ENCODE results near the gene FRAS1. TPM values are rescaled to one million over a fixed set of nuclear protein-coding genes. Genes with fewer than 3 reads are reported as not detected.

Gene FRAS1
- total RNA-seq, 2 donors from 2014 or later: 2.0 to 7.1 TPM

- DNase-seq (ENCODE audit: low spot score) (no peak), ATAC-seq (ENCODE audit: insufficient number of reproducible peaks, low FRiP score, low read depth) (no peak)
- Histone ChIP-seq H3K4me1 (ENCODE audit: control insufficient read depth in 1 of 2, low read depth in 2 of 2) (peaks cover 0 to 20% of the 10 kb centered on the region in 2 donors), H3K27ac (no peak overlapping the region), H3K9me3 (no peaks in the 10 kb centered on the region), H3K27me3 (replicated peaks; ENCODE audit: insufficient read depth) (no peaks in the 10 kb centered on the region), H3K4me3 (no peak overlapping the region), H3K36me3 (no peaks in the 10 kb centered on the region)
- TF ChIP-seq CTCF (IDR thresholded peaks at IDR 0.05): no peak
Measured at GRCh38 chr4:78570117-78570516, 513.0 kb downstream of the FRAS1 start.

- Histone ChIP-seq H3K9me3 (no peaks in the 10 kb centered on the region), H3K4me3 (no peak overlapping the region), H3K27ac (no peak overlapping the region), H3K4me1 (ENCODE audit: control insufficient read depth in 1 of 2, low read depth in 2 of 2) (peaks cover 0 to 20% of the 10 kb centered on the region in 2 donors), H3K36me3 (no peaks in the 10 kb centered on the region), H3K27me3 (replicated peaks; ENCODE audit: insufficient read depth) (no peaks in the 10 kb centered on the region)
- ATAC-seq (ENCODE audit: insufficient number of reproducible peaks, low FRiP score, low read depth) (no peak), DNase-seq (ENCODE audit: low spot score) (no peak)
- TF ChIP-seq CTCF (IDR thresholded peaks at IDR 0.05): no peak
Measured at GRCh38 chr4:78571804-78572203, 514.7 kb downstream of the FRAS1 start.

- no peaks in the 10 kb centered on the region for H3K36me3 ChIP-seq
- no peaks in the 10 kb centered on the region for H3K9me3 ChIP-seq
- no peak for ATAC-seq (ENCODE audit: insufficient number of reproducible peaks, low FRiP score, low read depth)
- no peak for DNase-seq (ENCODE audit: low spot score)
- H3K27ac ChIP-seq: no peak overlapping the region
- H3K4me1 ChIP-seq (ENCODE audit: control insufficient read depth in 1 of 2, low read depth in 2 of 2): no peaks in the 10 kb centered on the region
- no peaks in the 10 kb centered on the region for H3K27me3 ChIP-seq (replicated peaks; ENCODE audit: insufficient read depth)
- no peak for TF ChIP-seq CTCF (IDR thresholded peaks at IDR 0.05)
- no peak overlapping the region for H3K4me3 ChIP-seq
Measured at GRCh38 chr4:78578674-78579425, 521.7 kb downstream of the FRAS1 start.

- ATAC-seq (ENCODE audit: insufficient number of reproducible peaks, low FRiP score, low read depth): no peak
- no peak for DNase-seq (ENCODE audit: low spot score)
- H3K27ac ChIP-seq: no peak overlapping the region
- H3K4me1 ChIP-seq (ENCODE audit: control insufficient read depth in 1 of 2, low read depth in 2 of 2): no peaks in the 10 kb centered on the region
- no peak overlapping the region for H3K4me3 ChIP-seq
- no peaks in the 10 kb centered on the region for H3K27me3 ChIP-seq (replicated peaks; ENCODE audit: insufficient read depth)
- H3K9me3 ChIP-seq: no peaks in the 10 kb centered on the region
- no peak for TF ChIP-seq CTCF (IDR thresholded peaks at IDR 0.05)
- no peaks in the 10 kb centered on the region for H3K36me3 ChIP-seq
Measured at GRCh38 chr4:78581618-78582017, 524.5 kb downstream of the FRAS1 start.

- no peaks in the 10 kb centered on the region for H3K27me3 ChIP-seq (replicated peaks; ENCODE audit: insufficient read depth)
- no peak overlapping the region for H3K27ac ChIP-seq
- no peaks in the 10 kb centered on the region for H3K9me3 ChIP-seq
- H3K36me3 ChIP-seq: no peaks in the 10 kb centered on the region
- ATAC-seq (ENCODE audit: insufficient number of reproducible peaks, low FRiP score, low read depth): no peak
- no peak for TF ChIP-seq CTCF (IDR thresholded peaks at IDR 0.05)
- no peaks in the 10 kb centered on the region for H3K4me1 ChIP-seq (ENCODE audit: control insufficient read depth in 1 of 2, low read depth in 2 of 2)
- no peak for DNase-seq (ENCODE audit: low spot score)
- H3K4me3 ChIP-seq: no peak overlapping the region
Measured at GRCh38 chr4:78584863-78585547, 527.9 kb downstream of the FRAS1 start.

Measured in thoracic aorta (tissue), 2 donors.